IPS-NIHi11 (cell line): Measurements from ENCODE around the gene CNTN3.
A peak's percentile ranks its signal among the peaks of the same experiment; 100 is the strongest.

Experiments used
- DNase-seq: peaks from one replicate; pipeline ENCODE4 v3.0.0; 2012; ENCODE audit warnings: mixed read lengths, low spot score

Gene CNTN3

GRCh38 chr3:74607803-74608202 is 6.7 kb downstream of the CNTN3 start:
- DNase-seq = no peak

- no peak for DNase-seq
These were observed 7.5 kb downstream of the CNTN3 start for GRCh38 chr3:74606996-74607395.

- DNase-seq = no peak
These were observed 9.0 kb downstream of the CNTN3 start for GRCh38 chr3:74605437-74605836.

DNA sequence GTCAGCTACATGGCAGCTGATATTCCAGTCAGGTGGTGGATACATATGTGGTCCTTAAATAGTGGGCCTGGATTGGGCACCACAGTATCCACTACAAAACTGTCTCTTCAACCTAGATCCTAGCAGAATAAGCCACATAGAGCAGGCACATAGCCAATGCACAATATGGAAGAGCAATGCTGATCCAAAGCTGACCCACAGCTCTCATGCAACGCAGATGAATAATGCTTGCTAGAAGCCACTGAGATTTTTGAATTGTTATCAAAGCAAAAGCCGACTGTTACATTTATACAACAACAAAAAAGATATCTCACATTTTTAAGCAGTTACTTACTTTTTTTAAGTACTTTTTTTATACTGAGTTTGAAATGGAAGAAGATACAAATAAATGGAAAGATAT is 11.2 kb downstream of the CNTN3 start:
- no peak for DNase-seq

DNA sequence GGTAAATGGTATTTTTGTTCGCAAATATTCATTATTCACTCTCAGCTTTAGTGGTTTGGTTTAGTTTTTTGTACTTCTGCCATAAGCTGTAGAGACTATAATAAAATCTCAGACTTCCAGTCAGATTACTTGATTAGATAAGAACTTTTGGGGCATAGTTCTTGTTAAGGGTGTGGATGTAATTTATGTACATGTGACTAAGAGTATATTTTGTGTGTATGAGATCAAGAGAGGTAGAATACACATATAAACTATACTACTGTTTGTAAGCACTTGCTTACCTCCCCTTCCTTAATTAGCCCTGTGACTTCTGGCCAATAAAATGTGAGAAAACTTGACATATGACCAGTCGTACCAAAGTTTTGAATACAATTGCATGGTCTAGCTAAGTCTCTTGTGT is 12.0 kb downstream of the CNTN3 start:
- DNase-seq = no peak

GRCh38 chr3:74601793-74602192 is 12.7 kb downstream of the CNTN3 start:
- DNase-seq = no peak

DNA sequence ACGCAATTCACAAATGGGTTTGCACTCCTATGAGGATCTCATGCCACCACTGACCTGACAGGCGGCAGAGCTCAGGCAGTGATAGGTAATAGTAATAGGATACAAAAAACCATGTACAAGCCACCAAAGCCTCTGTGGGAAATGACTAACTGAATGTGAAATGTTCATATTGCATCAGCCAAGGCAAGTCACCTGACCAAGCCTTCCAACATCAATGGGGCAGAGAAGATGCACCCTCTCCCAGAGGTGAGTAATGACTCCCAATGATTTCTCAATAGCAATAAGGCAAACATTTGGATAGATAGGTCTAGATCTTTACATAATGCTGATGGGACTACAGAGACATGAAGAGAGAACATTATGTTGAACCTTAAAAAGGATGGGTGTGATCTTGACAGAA is 14.9 kb downstream of the CNTN3 start:
- no peak for DNase-seq

DNA sequence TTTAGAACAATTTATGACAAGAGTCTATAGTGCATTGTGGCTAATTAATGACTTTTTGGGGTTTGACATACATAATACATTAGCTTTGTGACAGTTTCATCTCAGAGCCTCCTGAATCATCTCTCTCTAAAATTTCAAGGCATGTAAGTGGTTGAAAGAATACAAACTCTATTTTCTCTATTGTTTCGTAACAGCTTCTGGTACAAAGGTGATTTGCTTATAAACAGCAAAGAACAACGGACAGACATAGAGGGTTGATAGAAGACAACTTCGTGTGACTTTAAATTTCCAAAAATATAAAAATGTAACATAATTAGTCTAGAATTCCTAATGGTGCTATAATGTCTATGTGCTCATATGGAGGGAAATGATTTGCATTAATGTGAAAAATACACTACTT is 21.3 kb downstream of the CNTN3 start:
- DNase-seq = no peak

- no peak for DNase-seq
These were observed 22.1 kb downstream of the CNTN3 start for GRCh38 chr3:74592359-74592758.

DNA sequence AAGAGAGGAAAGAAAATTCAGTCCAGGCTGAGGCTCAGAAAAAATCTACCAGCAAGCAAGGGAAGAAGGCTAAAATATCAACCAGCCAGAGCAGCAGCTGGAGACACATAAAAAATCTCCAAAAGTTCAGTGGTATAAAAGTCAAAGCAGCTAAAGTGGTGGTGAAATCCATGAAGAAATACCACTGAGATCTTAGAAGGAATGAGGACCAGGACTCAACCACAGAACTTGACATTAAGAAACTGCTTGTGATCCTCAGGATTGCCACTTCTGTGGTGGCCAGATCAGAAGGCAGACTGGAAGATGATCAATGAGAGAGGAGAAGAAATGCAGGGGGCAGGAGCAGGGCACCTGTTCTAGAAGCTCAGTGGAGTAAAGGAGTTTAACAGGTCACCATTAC is 22.5 kb downstream of the CNTN3 start:
- DNase-seq = no peak

GRCh38 chr3:74591342-74591741 is 23.1 kb downstream of the CNTN3 start:
- DNase-seq = no peak

GRCh38 chr3:74590620-74591262 is 23.7 kb downstream of the CNTN3 start:
- no peak for DNase-seq

- DNase-seq = no peak
These were observed 29.7 kb downstream of the CNTN3 start for GRCh38 chr3:74584782-74585181.

DNA sequence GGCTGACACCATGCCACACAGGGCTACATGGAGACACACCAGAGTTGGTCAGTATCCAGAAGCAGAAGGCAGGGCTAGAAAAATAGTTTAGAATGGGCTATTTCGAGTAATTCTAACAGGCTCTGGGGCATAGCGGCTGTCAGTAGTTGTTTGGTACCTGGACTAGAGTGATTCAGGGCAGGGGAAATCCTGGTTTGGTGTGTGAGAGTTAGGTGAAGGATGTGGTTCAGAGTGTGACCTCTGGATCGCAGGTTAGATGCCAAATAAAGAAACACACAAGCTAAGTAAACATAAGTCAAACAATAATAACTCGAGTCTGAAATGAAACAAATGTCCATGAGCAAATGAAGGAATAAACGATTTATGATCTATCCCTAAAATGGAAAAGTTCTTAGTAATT is 31.5 kb downstream of the CNTN3 start:
- DNase-seq = no peak

- peak; percentile 11 for DNase-seq
These were observed 38.6 kb downstream of the CNTN3 start for GRCh38 chr3:74575857-74576256.

GRCh38 chr3:74571118-74571517 is 43.3 kb downstream of the CNTN3 start:
- DNase-seq = no peak
